Endothelial cell of umbilical vein (primary cell): ENCODE data around the gene SH3GLB2. TPM values are rescaled to one million over a fixed set of nuclear protein-coding genes. Genes with fewer than 3 reads are reported as not detected.

Source experiments
- BruUV-seq: library from RNA; stranded (reverse); fragments of 400-500 nt; replicated peaks from 2 replicates; lab custom pipeline; 2021; lab: Mats Ljungman, UMichigan
- CTCF ChIA-PET: fragments of 300-600, 350-600 bp; sonication (Branson Sonifier 250); formaldehyde crosslinking; loops from one replicate; lab custom pipeline; 2021; ENCODE audit warnings: antibody characterized with exemption, inconsistent platforms; lab: Charles Lee
- POLR2A ChIA-PET: fragments of 300-600, 350-600 bp; sonication (Branson Sonifier 250); formaldehyde crosslinking; loops from one replicate; lab custom pipeline; 2021; ENCODE audit warnings: antibody characterized with exemption, inconsistent platforms; lab: Charles Lee
- DNase-seq: peaks from one replicate; pipeline ENCODE4 v3.0.0-alpha.2; 2011; ENCODE audit warnings: low read depth, low spot score
- FAIRE-seq: peaks from 2 replicates; lab custom pipeline; 2011; peaks lifted over from hg19 to GRCh38; lab: Jason Lieb, UNC
- H2AFZ ChIP-seq: 2 replicates; pipeline ENCODE4 v1.6.0; 2012; ENCODE audit warnings: low read depth, low read length, control low read depth, inconsistent platforms
- H3K27ac ChIP-seq: 2 replicates; pipeline ENCODE4 v1.5.1; 2011; ENCODE audit warnings: low read depth, mild to moderate bottlenecking, control low read depth, low read length, moderate library complexity; ENCODE audit not compliant: insufficient read depth
- H3K27me3 ChIP-seq, 2 experiments: 2 replicates each; pipeline versions ENCODE4 v1.6.0 to v1.6.1; 2011; ENCODE audit warnings: low read length in 2 of 2, mixed read lengths in 1 of 2; ENCODE audit not compliant: control insufficient read depth in 2 of 2, insufficient read depth in 2 of 2
- H3K36me3 ChIP-seq, 2 experiments: 2 replicates in 1 of 2; 3 replicates in 1 of 2; pipeline ENCODE4 v1.5.1; 2011; ENCODE audit warnings: low read length in 2 of 2, mild to moderate bottlenecking in 1 of 2, moderate library complexity in 1 of 2; ENCODE audit not compliant: control insufficient read depth in 2 of 2, insufficient read depth in 2 of 2; ENCODE audit errors: extremely low read depth in 1 of 2
- H3K4me1 ChIP-seq: 3 replicates; pipeline ENCODE4 v1.5.1; 2011; ENCODE audit warnings: mild to moderate bottlenecking, low read length; ENCODE audit not compliant: control insufficient read depth, insufficient read depth; ENCODE audit errors: extremely low read depth
- H3K4me2 ChIP-seq: 2 replicates; pipeline ENCODE4 v1.6.1; 2011; ENCODE audit warnings: low read length, control low read depth, mixed read lengths; ENCODE audit not compliant: insufficient read depth
- H3K4me3 ChIP-seq, 3 experiments: fragments of 200-600 bp in 1 of 3; sonication (generic), shearing (Covaris generic) in 1 of 3; replicated peaks in 1 of 3; 2 replicates each; pipeline ENCODE4 v1.5.1; 2011 to 2016; ENCODE audit warnings: control low read depth in 3 of 3, low read length in 3 of 3, mild to moderate bottlenecking in 2 of 3, inconsistent platforms in 1 of 3, low read depth in 1 of 3, moderate library complexity in 1 of 3; ENCODE audit not compliant: insufficient read depth in 1 of 3
- H3K79me2 ChIP-seq: 2 replicates; pipeline ENCODE4 v1.6.0; 2012; ENCODE audit warnings: low read length, inconsistent platforms; ENCODE audit not compliant: control insufficient read depth, insufficient read depth
- H3K9ac ChIP-seq: replicated peaks from 2 replicates; pipeline ENCODE3; 2011; ENCODE audit warnings: low read length, control low read depth; ENCODE audit not compliant: insufficient read depth; ENCODE audit errors: extremely low read depth
- H3K9me1 ChIP-seq: replicated peaks from 3 replicates; pipeline ENCODE4 v1.6.0; 2011; ENCODE audit warnings: mild to moderate bottlenecking, low read length; ENCODE audit not compliant: control insufficient read depth, insufficient read depth; ENCODE audit errors: extremely low read depth
- H3K9me3 ChIP-seq: replicated peaks from 2 replicates; pipeline ENCODE4 v1.5.1; 2012; ENCODE audit warnings: low read length, inconsistent platforms; ENCODE audit not compliant: control insufficient read depth, insufficient read depth
- H4K20me1 ChIP-seq: replicated peaks from 2 replicates; pipeline ENCODE3; 2011; ENCODE audit warnings: mild to moderate bottlenecking, low read length; ENCODE audit not compliant: control insufficient read depth, insufficient read depth; ENCODE audit errors: extremely low read depth
- FOS ChIP-seq: IDR thresholded peaks from 2 replicates; pipeline ENCODE4 v1.6.1; 2011; ENCODE audit warnings: mild to moderate bottlenecking, low read length, moderate library complexity, borderline replicate concordance; ENCODE audit not compliant: insufficient read depth
- GATA2 ChIP-seq: IDR thresholded peaks from 2 replicates; pipeline ENCODE4 v1.7.0; 2011; ENCODE audit warnings: low read depth, mild to moderate bottlenecking, moderate library complexity, mixed read lengths, low read length; ENCODE audit not compliant: insufficient read length, insufficient read depth
- MAX ChIP-seq: IDR thresholded peaks from 2 replicates; pipeline ENCODE4 v1.6.1; 2011; ENCODE audit not compliant: insufficient read depth, insufficient read length
- MYC ChIP-seq: IDR thresholded peaks from one replicate; pipeline ENCODE4 v1.6.1; 2011; ENCODE audit warnings: mild to moderate bottlenecking, low read depth, low read length
- POLR2A ChIP-seq: IDR thresholded peaks from 2 replicates; pipeline ENCODE4 v1.6.1; 2012; ENCODE audit warnings: low read depth, mild to moderate bottlenecking, control low read depth, low read length
- dilution Hi-C: fragments of 300-500 bp; cut with MboI; formaldehyde crosslinking; loops from one replicate; pipeline ENCODE4 v1.15.0; 2019; ENCODE audit warnings: low sequenced_read_pairs; ENCODE audit not compliant: extremely low pct_ligation_motif_present
- intact Hi-C: fragments of 100-400 bp; cut with micrococcal nuclease; formaldehyde crosslinking; loops from one replicate; pipeline ENCODE4 v1.10.0; 2022
- polyA plus RNA-seq, 4 experiments: library from polyadenylated mRNA; depleted of rRNA in 3 of 4; stranded (reverse) in 3 of 4; unstranded in 1 of 4; fragments of >200 nt; gene quantifications; 2 replicates each; pipeline versions ENCODE4 v1.2.1 to v1.2.3, GENCODE V29; 2011 to 2012; ENCODE audit warnings: missing spikeins in 1 of 4
- total RNA-seq: library from RNA; stranded (reverse); gene quantifications from 2 replicates; pipeline ENCODE4 v1.2.3, GENCODE V29; 2021
- TF ChIP-seq, protein P1 (sequence below), 2 donors: IDR thresholded peaks; 1 replicate in 1 of 2; 2 replicates in 1 of 2; pipeline ENCODE4 v1.5.1; 2011; ENCODE audit warnings: low read length in 2 of 2, mild to moderate bottlenecking in 2 of 2, moderate library complexity in 2 of 2, control low read depth in 1 of 2, inconsistent platforms in 1 of 2, low read depth in 1 of 2; ENCODE audit not compliant: insufficient read depth in 1 of 2; ENCODE audit errors: extremely low read depth in 1 of 2

SH3GLB2 gene
- total and polyA plus RNA-seq, 2 donors (not counting 3 experiments of a cell fraction or from before 2014, with no cell fraction given): 58.8 to 77.5 TPM

- Histone ChIP-seq H3K9me1 (no peaks in the 10 kb centered on the region), H2AFZ (no peak overlapping the region), H3K79me2 (no peaks in the 10 kb centered on the region), H3K9me3 (no peaks in the 10 kb centered on the region), H3K4me3 (no peak overlapping the region), H3K9ac (no peak overlapping the region), H3K4me2 (no peak overlapping the region), H3K4me1 (no peaks in the 10 kb centered on the region), H3K27me3 (no peaks in the 10 kb centered on the region), H3K36me3 (peaks cover 0 to 19% of the 10 kb centered on the region in 2 experiments), H3K27ac (no peak overlapping the region), H4K20me1 (no peaks in the 10 kb centered on the region)
- intact Hi-C loops (no loop called here), dilution Hi-C loops (no loop called here)
- CTCF ChIA-PET: no interaction called here
- no TSS peak for BruUV-seq
- TF ChIP-seq POLR2A: no peak
- no peak for TF ChIP-seq MAX
- TF ChIP-seq, protein P1, sequence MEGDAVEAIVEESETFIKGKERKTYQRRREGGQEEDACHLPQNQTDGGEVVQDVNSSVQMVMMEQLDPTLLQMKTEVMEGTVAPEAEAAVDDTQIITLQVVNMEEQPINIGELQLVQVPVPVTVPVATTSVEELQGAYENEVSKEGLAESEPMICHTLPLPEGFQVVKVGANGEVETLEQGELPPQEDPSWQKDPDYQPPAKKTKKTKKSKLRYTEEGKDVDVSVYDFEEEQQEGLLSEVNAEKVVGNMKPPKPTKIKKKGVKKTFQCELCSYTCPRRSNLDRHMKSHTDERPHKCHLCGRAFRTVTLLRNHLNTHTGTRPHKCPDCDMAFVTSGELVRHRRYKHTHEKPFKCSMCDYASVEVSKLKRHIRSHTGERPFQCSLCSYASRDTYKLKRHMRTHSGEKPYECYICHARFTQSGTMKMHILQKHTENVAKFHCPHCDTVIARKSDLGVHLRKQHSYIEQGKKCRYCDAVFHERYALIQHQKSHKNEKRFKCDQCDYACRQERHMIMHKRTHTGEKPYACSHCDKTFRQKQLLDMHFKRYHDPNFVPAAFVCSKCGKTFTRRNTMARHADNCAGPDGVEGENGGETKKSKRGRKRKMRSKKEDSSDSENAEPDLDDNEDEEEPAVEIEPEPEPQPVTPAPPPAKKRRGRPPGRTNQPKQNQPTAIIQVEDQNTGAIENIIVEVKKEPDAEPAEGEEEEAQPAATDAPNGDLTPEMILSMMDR (IDR thresholded peaks at IDR 0.05; ENCODE audit: extremely low read depth in 1 of 2, insufficient read depth in 1 of 2, low read depth in 1 of 2, low read length in 2 of 2): no peak
- no peak for TF ChIP-seq MYC
- TF ChIP-seq GATA2: no peak
- no peak for TF ChIP-seq FOS
- POLR2A ChIA-PET: no interaction called here
- DNase-seq (no peak), FAIRE-seq (no peak)
Observed at GRCh38 chr9:129072171-129072570, 44.0 kb upstream of the SH3GLB2 start.
